Ovary (tissue), 3 donors: ENCODE data around the gene R3HDM1.

Experiments used
- CTCF ChIP-seq, 3 donors: fragments of 450-650 bp in 2 of 3; fragments of 200-600 bp in 1 of 3; IDR thresholded peaks; one replicate each; pipeline versions ENCODE4 v1.5.1 to v1.8.0; 2016 to 2022; ENCODE audit warnings: antibody characterized with exemption in 3 of 3, mild to moderate bottlenecking in 1 of 3
- EP300 ChIP-seq: sonication (generic); formaldehyde crosslinking; IDR thresholded peaks from one replicate; pipeline ENCODE4 v1.6.1; 2017; ENCODE audit warnings: antibody characterized with exemption
- donor health status: DM: no; HTN: no; CAD: no.

GRCh38 chr2:135510577-135510976 lies 20.7 kb upstream of the R3HDM1 start:
- TF ChIP-seq EP300 = no peak
- no peak for TF ChIP-seq CTCF (IDR thresholded peaks at IDR 0.05)
